Hippocampal formation (tissue), 2 donors: ENCODE measurements around the gene MAST2.
"Not testable (repeated sequence)": the region's sequence is repeated elsewhere in the genome, so short reads cannot be mapped to it uniquely, and the experiment has no call there.

Experiments used
- DNase-seq, 2 donors: peaks; one replicate each; lab custom pipeline; 2025; lab: John Stamatoyannopoulos, UW

The MAST2 gene

GRCh38 chr1:45938029-45938428 lies 134.6 kb downstream of the MAST2 start:
- DNase-seq = no peak

GRCh38 chr1:45942411-45942810 lies 139.0 kb downstream of the MAST2 start:
- DNase-seq = no peak

GRCh38 chr1:45943185-45943584 lies 139.8 kb downstream of the MAST2 start:
- DNase-seq = no peak

- DNase-seq = no peak
These were observed 142.0 kb downstream of the MAST2 start for GRCh38 chr1:45945426-45945825.

- not testable (repeated sequence) for DNase-seq
These were observed 146.1 kb downstream of the MAST2 start for GRCh38 chr1:45949462-45949861.

GRCh38 chr1:45952072-45952471 lies 148.7 kb downstream of the MAST2 start:
- DNase-seq = no peak

GRCh38 chr1:45953934-45954847 lies 150.8 kb downstream of the MAST2 start:
- DNase-seq = no peak

- no peak for DNase-seq
These were observed 154.3 kb downstream of the MAST2 start for GRCh38 chr1:45957684-45958083.

GRCh38 chr1:45958317-45958716 lies 154.9 kb downstream of the MAST2 start:
- no peak for DNase-seq

GRCh38 chr1:45960930-45961715 lies 157.7 kb downstream of the MAST2 start:
- no peak for DNase-seq

- DNase-seq = not testable (repeated sequence)
These were observed 158.5 kb downstream of the MAST2 start for GRCh38 chr1:45961936-45962335.

GRCh38 chr1:45968941-45969666 lies 165.7 kb downstream of the MAST2 start:
- DNase-seq = no peak

GRCh38 chr1:45969866-45970265 lies 166.5 kb downstream of the MAST2 start:
- no peak for DNase-seq

- DNase-seq = no peak
These were observed 167.9 kb downstream of the MAST2 start for GRCh38 chr1:45971335-45971734.

- no peak for DNase-seq
These were observed 168.6 kb downstream of the MAST2 start for GRCh38 chr1:45971922-45972531.

GRCh38 chr1:45972621-45973020 lies 169.2 kb downstream of the MAST2 start:
- DNase-seq = no peak

GRCh38 chr1:45973121-45973520 lies 169.7 kb downstream of the MAST2 start:
- DNase-seq = no peak

GRCh38 chr1:45974541-45975269 lies 171.3 kb downstream of the MAST2 start:
- no peak for DNase-seq

GRCh38 chr1:45976623-45977022 lies 173.2 kb downstream of the MAST2 start:
- no peak for DNase-seq

GRCh38 chr1:45979074-45979777 lies 175.8 kb downstream of the MAST2 start:
- no peak for DNase-seq

GRCh38 chr1:45979778-45980176 lies 176.4 kb downstream of the MAST2 start:
- DNase-seq = no peak
